Neural cell (in vitro differentiated cells): ENCODE results near the gene CD81.

ENCODE experiments used
- CTCF ChIP-seq: fragments of 450-650 bp; IDR thresholded peaks from 2 replicates; pipeline ENCODE4 v1.5.1; 2014; ENCODE audit warnings: antibody characterized with exemption, mild to moderate bottlenecking, moderate library complexity; ENCODE audit not compliant: poor library complexity, severe bottlenecking
- EP300 ChIP-seq: fragments of 450-650 bp; conservative IDR thresholded peaks from 2 replicates; pipeline ENCODE4 v1.6.1; 2014; ENCODE audit warnings: antibody characterized with exemption, mild to moderate bottlenecking, moderate library complexity; ENCODE audit not compliant: poor library complexity, severe bottlenecking
- EZH2 ChIP-seq: fragments of 200-600, 300-800 bp; shearing (Covaris generic), sonication (generic); IDR thresholded peaks from 2 replicates; pipeline ENCODE4 v1.6.1; 2014; ENCODE audit warnings: antibody characterized with exemption, low read length, borderline replicate concordance, mild to moderate bottlenecking; ENCODE audit not compliant: insufficient read depth, poor library complexity, severe bottlenecking
- MXI1 ChIP-seq: fragments of 450-650 bp; conservative IDR thresholded peaks from 2 replicates; pipeline ENCODE4 v1.6.1; 2014; ENCODE audit warnings: antibody characterized with exemption, mild to moderate bottlenecking; ENCODE audit not compliant: poor library complexity, severe bottlenecking
- POLR2AphosphoS5 ChIP-seq: IDR thresholded peaks from 2 replicates; pipeline ENCODE4 v1.6.1; 2012
- RAD21 ChIP-seq: fragments of 450-650 bp; conservative IDR thresholded peaks from 2 replicates; pipeline ENCODE4 v1.6.1; 2014; ENCODE audit warnings: antibody characterized with exemption, mild to moderate bottlenecking, moderate library complexity
- SMC3 ChIP-seq: fragments of 450-650 bp; conservative IDR thresholded peaks from 2 replicates; pipeline ENCODE4 v1.6.1; 2014; ENCODE audit warnings: antibody characterized with exemption, mild to moderate bottlenecking, moderate library complexity; ENCODE audit not compliant: poor library complexity
- TAF1 ChIP-seq: IDR thresholded peaks from 2 replicates; pipeline ENCODE4 v1.6.1; 2012; ENCODE audit warnings: low read depth
- TF ChIP-seq, protein P1 (sequence below): IDR thresholded peaks from 2 replicates; pipeline ENCODE4 v1.6.1; 2012; ENCODE audit warnings: borderline replicate concordance

DNA sequence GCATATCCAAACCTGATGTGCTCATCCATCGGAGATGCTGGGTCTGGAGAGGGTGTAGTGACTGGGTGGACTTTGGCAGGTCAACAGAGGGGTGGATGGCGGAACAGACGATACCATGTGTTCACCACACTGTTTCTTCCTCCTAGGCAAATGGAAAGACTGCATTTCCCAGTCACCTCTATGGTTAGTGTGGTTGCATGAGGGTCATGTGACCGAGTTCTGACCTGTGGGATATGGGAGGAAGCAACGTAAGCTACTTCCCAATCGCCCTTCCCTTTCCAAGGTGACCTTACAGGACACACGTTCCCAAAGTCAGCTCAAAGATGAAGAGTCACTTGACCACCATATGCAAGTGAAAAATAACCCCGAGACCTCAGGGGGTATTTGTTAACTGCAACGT is 47.6 kb upstream of the CD81 start:
- no peak for TF ChIP-seq CTCF
- no peak for TF ChIP-seq EZH2
- no peak for TF ChIP-seq TAF1
- TF ChIP-seq, protein P1, sequence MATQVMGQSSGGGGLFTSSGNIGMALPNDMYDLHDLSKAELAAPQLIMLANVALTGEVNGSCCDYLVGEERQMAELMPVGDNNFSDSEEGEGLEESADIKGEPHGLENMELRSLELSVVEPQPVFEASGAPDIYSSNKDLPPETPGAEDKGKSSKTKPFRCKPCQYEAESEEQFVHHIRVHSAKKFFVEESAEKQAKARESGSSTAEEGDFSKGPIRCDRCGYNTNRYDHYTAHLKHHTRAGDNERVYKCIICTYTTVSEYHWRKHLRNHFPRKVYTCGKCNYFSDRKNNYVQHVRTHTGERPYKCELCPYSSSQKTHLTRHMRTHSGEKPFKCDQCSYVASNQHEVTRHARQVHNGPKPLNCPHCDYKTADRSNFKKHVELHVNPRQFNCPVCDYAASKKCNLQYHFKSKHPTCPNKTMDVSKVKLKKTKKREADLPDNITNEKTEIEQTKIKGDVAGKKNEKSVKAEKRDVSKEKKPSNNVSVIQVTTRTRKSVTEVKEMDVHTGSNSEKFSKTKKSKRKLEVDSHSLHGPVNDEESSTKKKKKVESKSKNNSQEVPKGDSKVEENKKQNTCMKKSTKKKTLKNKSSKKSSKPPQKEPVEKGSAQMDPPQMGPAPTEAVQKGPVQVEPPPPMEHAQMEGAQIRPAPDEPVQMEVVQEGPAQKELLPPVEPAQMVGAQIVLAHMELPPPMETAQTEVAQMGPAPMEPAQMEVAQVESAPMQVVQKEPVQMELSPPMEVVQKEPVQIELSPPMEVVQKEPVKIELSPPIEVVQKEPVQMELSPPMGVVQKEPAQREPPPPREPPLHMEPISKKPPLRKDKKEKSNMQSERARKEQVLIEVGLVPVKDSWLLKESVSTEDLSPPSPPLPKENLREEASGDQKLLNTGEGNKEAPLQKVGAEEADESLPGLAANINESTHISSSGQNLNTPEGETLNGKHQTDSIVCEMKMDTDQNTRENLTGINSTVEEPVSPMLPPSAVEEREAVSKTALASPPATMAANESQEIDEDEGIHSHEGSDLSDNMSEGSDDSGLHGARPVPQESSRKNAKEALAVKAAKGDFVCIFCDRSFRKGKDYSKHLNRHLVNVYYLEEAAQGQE, result no peak
- no peak for TF ChIP-seq RAD21
- no peak for TF ChIP-seq SMC3
- no peak for TF ChIP-seq EP300
- no peak for TF ChIP-seq POLR2AphosphoS5
- no peak for TF ChIP-seq MXI1
